HL-60 (cell line): Measurements from ENCODE around the gene ITPK1.
A peak's percentile ranks its signal among the peaks of the same experiment; 100 is the strongest.

Source experiments
- DNase-seq, 2 experiments: peaks; one replicate each; pipeline ENCODE4 v3.0.0-alpha.2; 2010 to 2020; ENCODE audit warnings: low read depth in 1 of 2, low spot score in 1 of 2
- H3K27ac ChIP-seq: fragments of 250-450 bp; sonication (Bioruptor Pico); replicated peaks from 2 replicates; pipeline ENCODE4 v1.5.1; 2020; ENCODE audit warnings: mild to moderate bottlenecking, moderate library complexity
- H3K27me3 ChIP-seq: fragments of 250-450 bp; sonication (Bioruptor Pico); 2 replicates; pipeline ENCODE4 v1.5.1; 2021; ENCODE audit warnings: mild to moderate bottlenecking, moderate library complexity; ENCODE audit not compliant: insufficient read depth, poor library complexity, severe bottlenecking
- H3K4me3 ChIP-seq: replicated peaks from 2 replicates; pipeline ENCODE4 v1.5.1; 2011; ENCODE audit warnings: mild to moderate bottlenecking, control low read depth, low read length; ENCODE audit not compliant: insufficient read depth
- GABPA ChIP-seq: IDR thresholded peaks from 2 replicates; pipeline ENCODE4 v1.6.1; 2012; ENCODE audit warnings: low read depth
- POLR2AphosphoS5 ChIP-seq: IDR thresholded peaks from 2 replicates; pipeline ENCODE4 v1.6.1; 2012; ENCODE audit warnings: low read depth
- SPI1 ChIP-seq: IDR thresholded peaks from 2 replicates; pipeline ENCODE4 v1.6.1; 2012; ENCODE audit warnings: low read depth, mild to moderate bottlenecking, borderline replicate concordance
- TF ChIP-seq, protein P1 (sequence below): IDR thresholded peaks from one replicate; pipeline ENCODE4 v1.5.1; 2011; ENCODE audit warnings: low read length, control low read depth, inconsistent platforms; ENCODE audit not compliant: insufficient read depth
- TF ChIP-seq, protein P2 (sequence below): IDR thresholded peaks from 2 replicates; pipeline ENCODE4 v1.6.1; 2012; ENCODE audit warnings: low read depth; ENCODE audit not compliant: insufficient replicate concordance

Gene ITPK1

DNA sequence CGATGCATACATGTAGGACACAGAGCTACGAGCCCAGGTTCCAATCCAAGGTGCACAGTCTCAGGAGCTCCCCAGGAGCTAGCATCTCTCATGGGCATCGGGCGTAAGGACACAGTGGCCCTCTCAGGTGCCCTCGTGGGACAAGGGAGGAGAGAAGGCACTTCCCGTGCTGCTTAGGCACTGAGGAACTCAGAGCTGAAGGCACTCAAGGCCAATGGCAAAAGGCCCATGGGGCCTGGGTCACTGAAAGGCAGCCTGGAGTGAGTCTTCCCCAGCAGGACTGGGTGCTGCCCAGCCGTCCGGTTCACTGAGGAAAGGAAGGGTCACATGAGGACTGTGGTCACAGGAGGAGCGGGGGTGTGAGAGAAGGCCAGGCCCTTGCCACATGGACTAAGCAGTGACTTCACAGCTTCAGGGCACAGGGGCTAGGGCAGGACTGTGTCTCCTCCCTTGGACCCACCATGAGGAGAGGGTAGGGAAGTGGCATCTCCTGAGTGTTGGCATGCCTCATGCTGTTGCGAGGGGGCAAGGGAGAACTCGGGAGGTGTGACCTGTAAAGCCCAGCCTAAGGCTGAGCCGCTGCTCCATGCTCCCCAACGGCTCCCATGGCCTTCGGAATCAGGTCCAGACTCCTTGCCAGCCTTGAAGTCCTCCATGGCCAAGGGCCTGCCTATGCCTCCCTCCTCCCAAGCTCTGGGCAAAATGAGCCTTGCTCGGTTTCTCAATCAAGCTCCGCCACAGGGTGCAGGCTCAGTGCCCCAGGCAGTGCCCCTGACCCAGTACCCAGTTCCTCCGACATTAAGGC lies 141.0 kb downstream of the ITPK1 start:
- no peak for DNase-seq
- no peak for TF ChIP-seq SPI1
- TF ChIP-seq, protein P1, sequence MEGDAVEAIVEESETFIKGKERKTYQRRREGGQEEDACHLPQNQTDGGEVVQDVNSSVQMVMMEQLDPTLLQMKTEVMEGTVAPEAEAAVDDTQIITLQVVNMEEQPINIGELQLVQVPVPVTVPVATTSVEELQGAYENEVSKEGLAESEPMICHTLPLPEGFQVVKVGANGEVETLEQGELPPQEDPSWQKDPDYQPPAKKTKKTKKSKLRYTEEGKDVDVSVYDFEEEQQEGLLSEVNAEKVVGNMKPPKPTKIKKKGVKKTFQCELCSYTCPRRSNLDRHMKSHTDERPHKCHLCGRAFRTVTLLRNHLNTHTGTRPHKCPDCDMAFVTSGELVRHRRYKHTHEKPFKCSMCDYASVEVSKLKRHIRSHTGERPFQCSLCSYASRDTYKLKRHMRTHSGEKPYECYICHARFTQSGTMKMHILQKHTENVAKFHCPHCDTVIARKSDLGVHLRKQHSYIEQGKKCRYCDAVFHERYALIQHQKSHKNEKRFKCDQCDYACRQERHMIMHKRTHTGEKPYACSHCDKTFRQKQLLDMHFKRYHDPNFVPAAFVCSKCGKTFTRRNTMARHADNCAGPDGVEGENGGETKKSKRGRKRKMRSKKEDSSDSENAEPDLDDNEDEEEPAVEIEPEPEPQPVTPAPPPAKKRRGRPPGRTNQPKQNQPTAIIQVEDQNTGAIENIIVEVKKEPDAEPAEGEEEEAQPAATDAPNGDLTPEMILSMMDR: no peak
- TF ChIP-seq, protein P2, sequence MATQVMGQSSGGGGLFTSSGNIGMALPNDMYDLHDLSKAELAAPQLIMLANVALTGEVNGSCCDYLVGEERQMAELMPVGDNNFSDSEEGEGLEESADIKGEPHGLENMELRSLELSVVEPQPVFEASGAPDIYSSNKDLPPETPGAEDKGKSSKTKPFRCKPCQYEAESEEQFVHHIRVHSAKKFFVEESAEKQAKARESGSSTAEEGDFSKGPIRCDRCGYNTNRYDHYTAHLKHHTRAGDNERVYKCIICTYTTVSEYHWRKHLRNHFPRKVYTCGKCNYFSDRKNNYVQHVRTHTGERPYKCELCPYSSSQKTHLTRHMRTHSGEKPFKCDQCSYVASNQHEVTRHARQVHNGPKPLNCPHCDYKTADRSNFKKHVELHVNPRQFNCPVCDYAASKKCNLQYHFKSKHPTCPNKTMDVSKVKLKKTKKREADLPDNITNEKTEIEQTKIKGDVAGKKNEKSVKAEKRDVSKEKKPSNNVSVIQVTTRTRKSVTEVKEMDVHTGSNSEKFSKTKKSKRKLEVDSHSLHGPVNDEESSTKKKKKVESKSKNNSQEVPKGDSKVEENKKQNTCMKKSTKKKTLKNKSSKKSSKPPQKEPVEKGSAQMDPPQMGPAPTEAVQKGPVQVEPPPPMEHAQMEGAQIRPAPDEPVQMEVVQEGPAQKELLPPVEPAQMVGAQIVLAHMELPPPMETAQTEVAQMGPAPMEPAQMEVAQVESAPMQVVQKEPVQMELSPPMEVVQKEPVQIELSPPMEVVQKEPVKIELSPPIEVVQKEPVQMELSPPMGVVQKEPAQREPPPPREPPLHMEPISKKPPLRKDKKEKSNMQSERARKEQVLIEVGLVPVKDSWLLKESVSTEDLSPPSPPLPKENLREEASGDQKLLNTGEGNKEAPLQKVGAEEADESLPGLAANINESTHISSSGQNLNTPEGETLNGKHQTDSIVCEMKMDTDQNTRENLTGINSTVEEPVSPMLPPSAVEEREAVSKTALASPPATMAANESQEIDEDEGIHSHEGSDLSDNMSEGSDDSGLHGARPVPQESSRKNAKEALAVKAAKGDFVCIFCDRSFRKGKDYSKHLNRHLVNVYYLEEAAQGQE: no peak
- no peak for TF ChIP-seq POLR2AphosphoS5
- TF ChIP-seq GABPA: no peak
- Histone ChIP-seq H3K4me3 (no peak overlapping the region), H3K27me3 (no peaks in the 10 kb centered on the region), H3K27ac (no peak overlapping the region)

DNA sequence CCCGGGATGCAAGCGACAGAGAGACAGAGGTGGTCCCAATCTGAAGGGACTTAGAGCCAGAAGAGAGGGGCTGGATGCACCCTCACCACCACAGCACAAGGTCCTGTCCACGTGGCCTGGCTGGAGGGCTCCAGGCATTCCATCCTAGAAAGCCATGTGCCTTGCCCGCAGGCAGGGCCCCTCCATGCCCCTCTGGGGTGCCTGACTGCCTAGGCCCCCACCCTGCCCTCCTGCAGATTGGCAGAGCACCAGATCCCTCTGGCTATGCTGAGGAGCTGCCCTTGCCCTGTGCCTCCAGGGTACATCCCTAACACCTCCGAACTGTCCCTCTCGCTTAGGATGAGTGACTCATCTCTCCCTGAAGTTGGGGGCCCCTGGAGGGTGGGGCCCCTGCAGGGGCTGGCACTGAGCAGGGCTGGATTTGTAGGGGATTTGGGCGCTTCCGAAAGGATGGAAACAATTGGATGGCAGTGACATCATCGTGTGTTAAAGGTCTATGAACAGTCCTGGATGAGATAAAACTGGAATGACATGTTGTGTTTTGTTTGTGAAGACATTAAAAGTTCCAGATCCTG lies 141.8 kb downstream of the ITPK1 start:
- Histone ChIP-seq H3K27me3 (no peaks in the 10 kb centered on the region), H3K27ac (no peak overlapping the region), H3K4me3 (no peak overlapping the region)
- no peak for DNase-seq
- TF ChIP-seq SPI1: no peak
- TF ChIP-seq, protein P2: no peak
- TF ChIP-seq POLR2AphosphoS5: no peak

DNA sequence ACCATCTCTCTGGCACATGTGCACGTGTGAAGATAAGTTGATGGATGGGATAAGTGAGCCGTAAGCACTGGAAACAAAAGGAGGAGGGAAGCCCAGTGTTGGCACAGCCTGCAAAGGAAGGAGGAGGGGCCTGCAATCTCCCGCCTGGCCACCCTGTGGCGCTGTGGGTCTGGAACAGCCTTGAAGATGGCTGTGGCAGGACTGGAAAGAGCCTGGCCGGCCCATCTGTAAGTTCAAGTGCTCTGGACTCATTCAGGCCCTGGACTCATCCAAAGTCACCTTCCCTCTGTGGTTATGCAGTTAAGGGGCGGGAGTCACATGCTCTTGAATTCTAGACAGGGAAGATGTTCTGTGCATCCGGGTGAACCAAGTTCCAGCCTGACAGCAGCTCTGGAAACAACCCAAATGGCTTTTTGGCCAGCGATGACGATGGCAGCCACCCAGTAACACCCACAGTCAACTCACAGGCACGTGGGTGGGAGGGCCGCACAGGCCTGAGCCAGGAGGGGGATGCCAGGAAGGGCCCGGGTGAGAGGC lies 142.4 kb downstream of the ITPK1 start:
- no peak for TF ChIP-seq GABPA
- TF ChIP-seq, protein P1: peak; percentile 19
- Histone ChIP-seq H3K27ac (no peak overlapping the region), H3K27me3 (no peaks in the 10 kb centered on the region), H3K4me3 (no peak overlapping the region)
- DNase-seq: peak in 1 of 2 experiments; percentile 21

DNA sequence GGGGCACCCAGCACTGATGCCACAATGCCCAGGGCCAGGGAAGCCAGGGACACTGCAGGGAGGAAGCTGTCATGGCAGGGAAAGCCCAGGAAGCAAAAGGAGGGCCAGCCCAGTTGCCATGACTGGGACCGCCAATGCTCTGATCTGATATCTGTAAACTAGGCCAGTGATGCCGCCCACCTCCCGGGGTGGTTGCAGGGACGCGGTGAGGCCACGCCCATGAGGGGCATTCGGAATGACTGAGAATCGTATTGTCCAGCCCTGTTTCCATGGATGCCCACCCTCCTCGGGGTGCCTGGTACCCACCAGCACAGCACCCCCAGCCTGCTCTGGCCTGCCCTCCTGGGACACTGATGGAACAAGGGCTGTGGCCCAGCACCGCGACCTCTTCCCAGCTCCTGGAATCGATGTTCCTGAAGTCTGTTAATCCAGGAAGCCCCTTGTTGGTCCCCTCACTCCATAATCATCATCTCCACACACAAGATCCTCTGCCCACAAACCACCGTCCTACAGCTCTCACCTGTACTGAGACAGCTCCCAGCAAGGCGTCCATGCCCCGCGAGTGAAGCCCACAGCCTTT lies 144.0 kb downstream of the ITPK1 start:
- H3K27ac ChIP-seq: no peak overlapping the region
- TF ChIP-seq, protein P1: no peak
- TF ChIP-seq GABPA (no peak), SPI1 (no peak), POLR2AphosphoS5 (no peak)
- TF ChIP-seq, protein P2: no peak
- no peak for DNase-seq
- no peak overlapping the region for H3K4me3 ChIP-seq
- H3K27me3 ChIP-seq: no peaks in the 10 kb centered on the region
